SKM-1 (cell line): ENCODE data around the gene USP7.

Experiments
- DNase-seq: peaks from one replicate; lab custom pipeline; 2025; ENCODE audit not compliant: unreplicated experiment; lab: John Stamatoyannopoulos, UW

USP7 gene

GRCh38 chr16:8865145-8865882 is 98.4 kb downstream of the USP7 start:
- DNase-seq, result no peak

- DNase-seq, result no peak
Observed at GRCh38 chr16:8864480-8865110, 99.1 kb downstream of the USP7 start.

GRCh38 chr16:8863594-8864424 is 99.9 kb downstream of the USP7 start:
- DNase-seq, result no peak

GRCh38 chr16:8862309-8863130 is 101.2 kb downstream of the USP7 start:
- no peak for DNase-seq

- no peak for DNase-seq
Observed at GRCh38 chr16:8861563-8862308, 102.0 kb downstream of the USP7 start.

- no peak for DNase-seq
Observed at GRCh38 chr16:8859913-8860881, 103.5 kb downstream of the USP7 start.

- DNase-seq, result no peak
Observed at GRCh38 chr16:8858994-8859912, 104.5 kb downstream of the USP7 start.

GRCh38 chr16:8855972-8856371 is 107.7 kb downstream of the USP7 start:
- no peak for DNase-seq

GRCh38 chr16:8855051-8855786 is 108.5 kb downstream of the USP7 start:
- DNase-seq, result no peak

- DNase-seq, result no peak
Observed at GRCh38 chr16:8854298-8854948, 109.3 kb downstream of the USP7 start.

- no peak for DNase-seq
Observed at GRCh38 chr16:8853611-8854010, 110.1 kb downstream of the USP7 start.

- DNase-seq, result no peak
Observed at GRCh38 chr16:8853150-8853549, 110.6 kb downstream of the USP7 start.

GRCh38 chr16:8852534-8852933 is 111.2 kb downstream of the USP7 start:
- no peak for DNase-seq

GRCh38 chr16:8851761-8852403 is 111.8 kb downstream of the USP7 start:
- DNase-seq, result no peak

GRCh38 chr16:8850279-8850885 is 113.3 kb downstream of the USP7 start:
- DNase-seq, result peak; percentile 45

- no peak for DNase-seq
Observed at GRCh38 chr16:8849411-8850011, 114.2 kb downstream of the USP7 start.
